Measurements from ENCODE around the gene SLC27A6.
"Not testable (repeated sequence)": the region's sequence is repeated elsewhere in the genome, so short reads cannot be mapped to it uniquely, and the experiment has no call there.

SLC27A6 gene

GRCh38 chr5:128965011-128965637 lies at the start of gene SLC27A6:
Gene SLC27A6, plus strand, starts transcription at chr5:128965488. Its CDS starts 650 bp downstream, at chr5:128966138.
- no peak for DNase-seq (ENCODE audit: low read depth)

GRCh38 chr5:128919542-128919941 lies 45.7 kb upstream of the SLC27A6 start:
- no peak for DNase-seq (ENCODE audit: low read depth)

GRCh38 chr5:128920345-128921215 lies 44.7 kb upstream of the SLC27A6 start:
- no peak for DNase-seq (ENCODE audit: low read depth)

- no peak for DNase-seq (ENCODE audit: low read depth)
Measured at GRCh38 chr5:128924299-128924698, 41.0 kb upstream of the SLC27A6 start.

- DNase-seq (ENCODE audit: low read depth): no peak
Measured at GRCh38 chr5:128925973-128926372, 39.3 kb upstream of the SLC27A6 start.

- no peak for DNase-seq (ENCODE audit: low read depth)
Measured at GRCh38 chr5:128927644-128928043, 37.6 kb upstream of the SLC27A6 start.

GRCh38 chr5:128932232-128932631 lies 33.1 kb upstream of the SLC27A6 start:
- DNase-seq (ENCODE audit: low read depth): not testable (repeated sequence)

- DNase-seq (ENCODE audit: low read depth): not testable (repeated sequence)
Measured at GRCh38 chr5:128943100-128943499, 22.2 kb upstream of the SLC27A6 start.

GRCh38 chr5:128949847-128950546 lies 15.3 kb upstream of the SLC27A6 start:
- DNase-seq (ENCODE audit: low read depth): no peak

GRCh38 chr5:128951301-128951700 lies 14.0 kb upstream of the SLC27A6 start:
- DNase-seq (ENCODE audit: low read depth): not testable (repeated sequence)

- no peak for DNase-seq (ENCODE audit: low read depth)
Measured at GRCh38 chr5:128956164-128956563, 9.1 kb upstream of the SLC27A6 start.

GRCh38 chr5:128962211-128962610 lies 3.1 kb upstream of the SLC27A6 start:
- no peak for DNase-seq (ENCODE audit: low read depth)

GRCh38 chr5:128965638-128966302 lies 482 bp downstream of the SLC27A6 start:
- DNase-seq (ENCODE audit: low read depth): no peak

- no peak for DNase-seq (ENCODE audit: low read depth)
Measured at GRCh38 chr5:128966375-128966774, 1.1 kb downstream of the SLC27A6 start.

GRCh38 chr5:128966846-128967245 lies 1.6 kb downstream of the SLC27A6 start:
- no peak for DNase-seq (ENCODE audit: low read depth)

GRCh38 chr5:128973244-128973643 lies 8.0 kb downstream of the SLC27A6 start:
- no peak for DNase-seq (ENCODE audit: low read depth)

GRCh38 chr5:128974567-128974966 lies 9.3 kb downstream of the SLC27A6 start:
- no peak for DNase-seq (ENCODE audit: low read depth)

GRCh38 chr5:128979761-128980160 lies 14.5 kb downstream of the SLC27A6 start:
- no peak for DNase-seq (ENCODE audit: low read depth)

- no peak for DNase-seq (ENCODE audit: low read depth)
Measured at GRCh38 chr5:128980917-128981316, 15.6 kb downstream of the SLC27A6 start.

- DNase-seq (ENCODE audit: low read depth): no peak
Measured at GRCh38 chr5:128984480-128984879, 19.2 kb downstream of the SLC27A6 start.

GRCh38 chr5:128988476-128988875 lies 23.2 kb downstream of the SLC27A6 start:
- DNase-seq (ENCODE audit: low read depth): no peak

GRCh38 chr5:129001841-129002526 lies 36.7 kb downstream of the SLC27A6 start:
- no peak for DNase-seq (ENCODE audit: low read depth)
